GM19238 (cell line): ENCODE measurements around the gene RXFP4.
"Not testable (repeated sequence)": the region's sequence is repeated elsewhere in the genome, so short reads cannot be mapped to it uniquely, and the experiment has no call there.

ENCODE experiments used
- DNase-seq: peaks from one replicate; pipeline ENCODE4 v3.0.0; 2011; ENCODE audit warnings: low spot score; ENCODE audit not compliant: insufficient read length

The RXFP4 gene

DNA sequence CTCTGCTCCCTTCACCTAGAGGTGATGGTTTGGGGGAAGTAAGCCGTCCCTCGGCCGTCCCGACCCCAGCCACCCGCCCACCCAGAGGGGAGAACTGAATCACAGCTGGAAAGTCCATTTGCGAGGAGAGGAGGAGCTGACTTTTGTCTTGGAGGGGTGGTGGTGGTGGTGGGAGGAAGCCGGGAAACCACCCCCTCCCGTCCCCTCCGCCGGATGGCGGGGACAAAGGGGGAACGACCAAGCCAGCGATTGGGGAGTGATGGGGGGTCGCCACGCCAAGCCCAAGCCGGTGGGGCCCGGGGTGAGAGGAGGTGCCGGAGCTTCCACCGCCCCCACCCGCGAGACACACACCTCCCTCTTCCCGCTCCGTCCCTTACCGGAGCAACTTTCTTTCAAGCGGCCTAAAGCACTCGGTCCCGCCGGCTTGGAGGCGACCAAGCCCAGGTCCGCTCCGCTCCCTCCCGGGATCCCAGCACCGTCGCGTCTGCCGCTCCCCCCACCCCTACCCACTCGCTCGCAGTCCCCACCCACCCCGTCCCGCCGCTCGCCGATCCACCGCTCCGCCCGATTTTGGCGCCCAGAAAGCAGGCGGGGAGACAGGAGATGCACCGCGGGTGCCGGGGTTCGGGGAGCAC lies 36.4 kb downstream of the RXFP4 start:
- DNase-seq, result no peak

DNA sequence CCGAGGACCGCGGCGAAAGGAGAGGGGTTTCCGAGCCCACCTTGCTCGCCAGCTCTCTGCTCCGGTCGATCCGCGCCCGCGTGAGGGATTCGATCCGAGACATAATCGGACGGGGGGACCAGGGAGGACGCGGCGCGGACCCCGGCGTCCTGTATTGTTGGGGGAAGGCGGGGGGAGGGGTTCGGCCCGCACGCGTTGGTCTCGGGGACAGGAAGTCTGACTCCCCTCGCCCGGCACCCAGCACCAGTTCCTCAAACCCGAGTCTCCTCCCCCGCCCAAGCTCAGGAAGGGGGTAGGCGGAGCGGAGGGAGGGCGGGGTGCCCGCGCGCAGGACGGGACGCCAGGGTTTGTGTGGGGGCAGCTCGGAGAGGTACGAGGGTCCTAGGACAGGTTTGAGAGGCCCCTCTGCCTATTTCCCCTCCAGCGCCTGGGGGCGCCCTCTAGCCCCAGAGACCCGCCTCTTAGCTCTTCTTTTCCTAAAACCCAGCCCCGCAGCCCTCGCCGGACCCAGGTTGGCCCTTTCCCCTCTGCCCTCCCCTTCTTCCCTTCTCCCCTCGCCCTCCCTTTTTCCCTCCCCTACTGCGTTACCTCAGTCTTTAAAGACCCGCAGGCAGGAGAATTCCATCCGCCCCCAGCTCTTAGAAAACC lies 37.0 kb downstream of the RXFP4 start, which contains the start of gene ARHGEF2:
Gene ARHGEF2 (minus strand): TSS at position 223 of the 648 bp plus-strand sequence. CDS start 120 bp downstream, at position 103.
- peak; percentile 90 for DNase-seq

DNA sequence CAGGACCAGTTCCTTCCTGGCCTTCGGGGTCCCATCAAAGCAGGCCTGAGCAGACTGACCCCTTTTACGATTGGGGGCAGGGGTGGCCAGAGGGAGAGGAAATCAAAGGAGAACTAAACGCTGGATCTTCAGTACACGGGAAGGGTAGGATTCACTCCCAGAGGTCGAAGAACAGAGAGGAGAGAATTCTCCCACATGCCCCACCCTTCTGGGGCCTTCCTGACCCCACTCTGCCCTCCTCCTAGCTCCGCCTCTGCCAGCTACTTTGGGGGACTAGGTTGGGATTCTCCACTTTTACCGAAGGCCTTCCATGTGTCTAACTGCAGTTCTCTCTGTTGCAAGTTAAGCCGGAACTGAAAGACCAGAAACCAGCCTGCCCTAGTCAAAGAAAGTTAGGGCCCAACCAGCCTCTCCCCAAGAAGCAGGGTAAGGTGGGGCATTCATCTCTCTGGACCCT lies 37.6 kb downstream of the RXFP4 start:
- DNase-seq, result no peak

DNA sequence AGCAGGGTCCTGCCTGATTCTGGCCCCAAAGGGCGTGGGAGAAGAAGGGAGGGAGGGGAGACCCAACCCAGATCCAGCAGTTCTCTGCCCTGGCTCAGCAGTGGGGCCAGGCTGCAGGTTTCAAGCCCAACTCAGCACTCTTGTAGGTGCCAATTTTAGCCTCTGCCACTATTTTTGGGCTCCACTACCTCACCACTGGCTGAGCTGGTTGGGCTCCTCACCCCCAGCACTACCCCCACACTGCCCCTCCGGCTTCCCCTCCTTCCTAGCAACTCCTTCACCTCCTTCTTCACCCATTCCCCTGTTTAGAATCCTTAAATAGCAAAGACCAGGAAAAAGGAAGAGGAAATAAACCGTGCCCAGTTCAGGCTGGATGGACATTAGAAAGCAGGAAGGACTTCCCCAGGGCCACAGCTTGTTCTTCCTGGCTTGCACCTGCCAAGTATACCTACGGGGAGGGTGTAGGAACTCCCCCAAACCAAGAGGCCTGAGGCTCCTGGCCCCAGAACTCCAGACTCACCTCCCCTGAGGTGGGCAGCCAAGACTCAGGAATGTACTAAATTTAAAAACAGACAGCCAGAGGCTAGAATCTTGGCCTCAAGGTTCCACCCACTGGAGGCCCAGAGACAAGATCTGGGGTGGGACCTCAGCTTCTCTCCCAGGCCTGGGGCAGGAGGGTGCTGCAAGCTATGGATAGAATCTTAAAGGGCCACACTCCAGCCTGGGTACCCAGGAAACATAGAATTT lies 38.3 kb downstream of the RXFP4 start:
- no peak for DNase-seq

DNA sequence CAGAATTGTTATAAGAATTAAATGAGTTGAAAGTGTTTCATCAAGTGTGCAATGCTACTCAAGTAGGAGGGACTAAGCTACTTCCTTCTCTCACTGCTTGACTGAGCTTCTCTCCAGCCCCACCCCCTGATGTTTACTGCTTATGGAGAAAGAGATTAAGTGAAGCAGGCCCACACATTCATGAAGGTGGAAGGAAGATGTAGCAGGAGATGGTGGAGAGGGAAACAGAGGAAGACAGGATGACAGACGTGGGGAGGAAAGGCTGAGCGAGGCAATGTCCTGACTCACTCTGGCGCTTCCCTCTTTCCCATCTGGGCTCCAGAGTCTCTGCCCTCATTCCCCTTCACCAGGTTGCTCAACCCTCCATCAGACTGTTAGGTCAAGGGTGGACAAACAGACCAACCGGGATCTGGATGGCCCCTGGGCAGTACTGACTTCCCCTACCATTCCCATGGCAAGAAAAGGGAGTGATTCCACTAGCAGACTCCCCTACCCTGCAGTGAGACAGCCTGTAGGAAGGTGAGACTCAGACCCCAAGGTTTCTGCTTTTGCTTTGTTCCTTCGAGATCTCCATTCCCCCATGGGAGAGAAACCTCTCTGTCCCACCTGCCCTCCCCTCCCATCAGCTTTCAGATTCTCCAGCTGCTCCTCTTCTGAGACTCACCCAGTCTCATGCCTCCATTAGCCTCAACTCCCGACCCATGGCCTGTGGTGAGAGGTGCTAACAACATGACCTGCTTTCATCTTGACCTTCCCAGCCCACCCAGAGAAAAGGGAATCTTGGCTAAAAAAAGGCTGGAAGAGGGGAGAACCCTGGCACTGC lies 40.0 kb downstream of the RXFP4 start:
- DNase-seq, result no peak

DNA sequence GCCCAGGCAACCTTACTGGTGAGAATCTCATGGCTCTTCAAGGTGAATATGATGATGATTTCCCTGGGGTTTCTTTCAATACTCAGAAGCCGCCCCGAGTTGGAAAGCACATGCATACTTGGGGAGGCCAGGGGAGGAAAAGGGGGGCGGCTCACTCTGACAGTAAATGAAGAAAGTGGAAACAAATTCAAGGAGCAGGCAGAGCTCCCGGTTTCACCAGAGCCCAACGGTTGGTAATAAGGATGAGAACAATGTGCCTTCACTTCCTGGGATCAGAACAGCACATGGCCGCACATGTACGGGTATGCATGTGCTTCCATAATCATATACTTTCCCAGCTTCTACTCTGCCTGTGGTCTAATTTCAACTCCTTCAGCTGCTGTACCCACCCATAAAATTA lies 40.7 kb downstream of the RXFP4 start:
- DNase-seq, result no peak

DNA sequence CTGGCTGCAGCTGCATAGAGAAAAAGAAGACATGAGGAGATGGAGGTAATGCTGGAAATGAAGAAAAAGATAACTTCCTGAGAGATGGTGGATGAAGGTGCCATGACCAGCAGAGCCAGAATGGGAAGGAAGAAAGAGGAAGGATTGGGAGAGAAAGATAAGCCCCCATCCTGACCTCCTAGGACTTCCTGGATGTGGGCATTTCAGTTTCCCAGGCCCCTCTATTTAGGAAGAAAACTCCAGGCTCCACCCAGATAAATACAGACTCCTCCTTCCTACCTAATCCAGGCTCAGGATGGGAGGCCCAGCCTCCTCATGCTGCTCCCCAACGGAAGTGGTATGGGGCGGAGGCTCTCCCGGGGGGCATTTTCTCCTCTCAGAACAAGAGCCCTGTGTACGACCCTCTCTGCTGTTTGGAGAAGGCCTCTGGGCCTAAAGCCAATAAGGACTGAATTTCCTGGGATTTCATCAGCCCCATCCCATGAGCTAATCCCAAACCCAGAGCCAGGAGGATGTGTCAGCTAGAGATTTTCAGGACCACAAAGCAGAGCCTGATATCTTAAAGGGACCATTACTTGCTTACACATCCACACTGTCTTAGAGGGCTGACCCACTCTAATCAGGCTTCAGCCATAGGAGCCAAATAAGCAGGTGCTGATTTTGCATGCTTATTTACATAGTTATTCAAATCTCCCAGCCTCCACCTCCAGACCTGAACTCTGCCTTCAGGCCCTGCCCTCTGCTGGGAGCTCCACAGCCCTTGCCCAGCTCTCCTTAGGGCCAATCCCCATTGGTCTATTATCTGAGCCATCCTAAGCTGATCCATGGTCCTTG lies 42.0 kb downstream of the RXFP4 start:
- DNase-seq, result no peak

DNA sequence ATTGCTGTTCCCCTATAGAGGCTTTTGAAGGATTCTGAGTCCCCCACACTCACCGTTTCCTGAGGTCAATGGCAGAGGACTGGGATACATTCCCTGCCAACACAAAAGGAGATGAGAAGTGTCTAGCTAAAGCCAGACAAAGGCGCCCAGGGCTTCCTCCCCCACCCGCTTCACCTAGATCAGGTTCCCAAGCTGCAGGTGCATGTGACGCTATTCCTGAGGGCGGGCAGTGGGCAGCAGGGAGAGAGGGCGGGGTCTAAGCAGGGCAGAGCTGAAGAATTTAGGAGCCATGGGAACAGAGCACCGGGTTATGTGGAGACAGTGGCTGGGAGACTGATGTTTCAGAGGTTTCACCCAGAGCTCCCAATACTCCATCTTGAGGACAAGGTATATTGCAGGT lies 42.9 kb downstream of the RXFP4 start:
- no peak for DNase-seq

DNA sequence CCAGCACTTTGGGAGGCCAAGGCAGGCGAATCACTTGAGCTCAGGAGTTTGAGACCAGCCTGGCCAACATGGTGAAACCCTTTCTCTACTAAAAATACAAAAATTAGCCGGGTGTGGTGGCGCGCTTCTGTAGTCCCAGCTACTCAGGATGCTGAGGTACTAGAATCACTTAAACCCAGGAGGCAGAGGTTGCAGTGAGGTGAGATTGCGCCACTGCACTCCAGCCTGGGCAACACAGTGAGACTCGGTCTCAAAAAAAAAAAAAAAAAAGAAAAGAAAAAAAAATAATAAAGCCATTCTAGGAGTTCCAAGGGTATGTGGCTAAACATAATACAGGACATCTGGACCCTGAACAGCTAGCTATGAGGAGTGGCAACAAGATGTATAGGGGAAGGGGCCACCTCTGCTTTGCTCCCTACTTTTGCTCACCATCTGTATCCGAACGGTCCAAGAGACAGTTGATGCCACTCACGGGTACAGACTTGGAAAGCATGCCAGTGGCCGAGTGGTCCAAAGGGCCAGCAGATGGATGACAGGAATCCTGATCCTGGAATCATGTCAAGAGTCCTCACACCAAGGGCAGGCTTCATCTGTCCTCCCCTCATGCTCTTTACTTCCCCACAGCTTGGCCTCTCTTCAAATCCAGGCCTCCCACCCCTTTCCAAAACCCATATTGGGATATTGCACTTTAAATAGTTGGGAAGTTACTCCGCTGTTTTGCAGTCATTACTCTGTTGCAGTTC lies 43.6 kb downstream of the RXFP4 start:
- not testable (repeated sequence) for DNase-seq

DNA sequence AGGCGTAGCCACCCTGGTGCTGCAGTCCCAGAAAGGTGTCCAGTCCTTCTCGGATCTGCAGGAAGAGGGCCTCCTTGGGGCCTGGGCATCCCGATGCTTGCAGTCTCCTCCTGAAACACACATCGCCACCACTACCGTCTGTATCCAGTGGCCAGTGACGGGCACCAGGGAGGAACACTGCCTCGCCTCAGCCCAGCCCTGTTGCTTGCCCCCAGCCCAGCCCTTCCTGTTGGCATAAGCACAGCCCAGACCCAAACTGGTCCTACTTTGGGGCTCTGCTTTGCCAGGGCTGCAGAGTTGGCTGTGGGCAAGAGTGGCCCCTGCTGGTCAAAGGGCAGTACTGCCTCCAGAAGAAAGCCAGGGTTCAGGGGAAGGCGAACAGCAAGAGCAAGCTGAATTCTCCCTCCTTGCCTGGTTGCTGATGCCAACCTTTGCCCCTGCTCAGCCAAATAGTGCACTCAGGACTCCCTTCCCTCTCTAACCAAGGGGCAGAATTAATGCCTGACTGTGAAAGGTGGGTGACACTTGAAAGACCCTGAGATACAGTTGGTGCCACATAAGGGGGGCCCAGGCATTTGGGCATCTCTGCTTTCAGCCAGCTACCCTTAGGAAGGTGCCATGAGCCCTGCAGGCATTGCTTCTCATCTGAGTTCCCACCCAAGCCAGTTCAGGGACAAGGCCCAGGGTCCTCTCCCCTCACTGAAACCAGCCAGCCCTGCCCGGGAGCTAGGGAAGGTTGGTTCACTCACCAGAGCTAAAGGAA lies 48.0 kb downstream of the RXFP4 start:
- peak; percentile 74 for DNase-seq

DNA sequence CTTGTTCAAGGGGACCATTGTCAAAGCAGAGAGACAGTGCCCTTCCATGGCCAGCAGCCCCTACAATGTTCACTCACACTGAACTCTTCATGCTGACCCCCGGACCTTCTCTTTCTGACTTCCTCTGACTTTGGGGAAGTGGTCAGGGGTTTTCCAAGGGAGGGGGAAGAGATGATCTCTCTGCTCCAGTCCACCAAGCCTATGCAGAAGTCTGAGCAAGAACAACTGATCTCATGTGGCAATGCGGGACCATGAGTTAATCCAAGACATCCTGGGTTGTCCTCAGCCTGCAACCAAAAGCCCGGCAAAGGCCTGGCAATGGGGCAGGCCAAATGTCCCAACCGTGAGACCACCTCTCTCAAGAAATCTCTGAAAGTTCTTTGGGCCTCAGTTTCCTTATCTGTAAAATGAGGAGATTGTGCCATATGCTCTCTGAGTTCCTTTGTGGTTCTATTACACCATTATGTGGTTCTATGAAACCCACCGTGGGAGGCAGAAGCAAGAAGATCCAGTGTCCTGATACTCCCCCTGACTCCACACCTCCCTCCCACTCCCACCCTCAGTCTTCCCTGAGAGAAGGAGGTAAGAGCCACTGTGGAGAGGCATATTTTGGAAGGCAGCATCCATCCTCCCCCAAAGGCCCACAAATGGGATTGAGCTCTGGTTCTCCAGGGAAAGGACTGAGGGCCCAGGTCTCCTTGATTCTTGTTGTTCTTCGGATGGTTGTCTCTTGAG lies 48.7 kb downstream of the RXFP4 start:
- no peak for DNase-seq
